GM21717 (cell line): ENCODE results near the gene CPNE4.

Experiments
- ATAC-seq: cut with Tn5 transposase; IDR thresholded peaks from one replicate; pipeline ENCODE4 v1.9.1; 2021; ENCODE audit warnings: mild to moderate bottlenecking, moderate library complexity; ENCODE audit not compliant: unreplicated experiment

Gene CPNE4

DNA sequence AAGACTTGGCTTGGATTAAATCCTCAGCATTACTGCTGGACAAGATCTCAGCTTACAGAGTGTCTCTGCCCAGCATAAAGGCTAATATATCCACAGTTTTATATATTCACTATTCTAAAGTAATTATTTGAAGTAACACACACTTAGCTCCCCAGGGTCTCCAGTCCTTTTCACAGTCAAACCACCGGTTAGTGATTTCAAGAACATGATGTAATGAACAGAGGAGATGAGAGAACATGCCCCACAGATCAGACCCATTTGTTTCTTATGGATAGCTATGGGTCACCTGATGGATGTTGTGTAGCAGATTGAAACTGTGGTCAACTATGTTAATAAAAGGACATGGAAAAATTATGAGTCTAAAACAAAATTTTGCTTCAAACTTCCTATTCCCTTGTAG lies 487.2 kb downstream of the CPNE4 start:
- ATAC-seq: no peak

DNA sequence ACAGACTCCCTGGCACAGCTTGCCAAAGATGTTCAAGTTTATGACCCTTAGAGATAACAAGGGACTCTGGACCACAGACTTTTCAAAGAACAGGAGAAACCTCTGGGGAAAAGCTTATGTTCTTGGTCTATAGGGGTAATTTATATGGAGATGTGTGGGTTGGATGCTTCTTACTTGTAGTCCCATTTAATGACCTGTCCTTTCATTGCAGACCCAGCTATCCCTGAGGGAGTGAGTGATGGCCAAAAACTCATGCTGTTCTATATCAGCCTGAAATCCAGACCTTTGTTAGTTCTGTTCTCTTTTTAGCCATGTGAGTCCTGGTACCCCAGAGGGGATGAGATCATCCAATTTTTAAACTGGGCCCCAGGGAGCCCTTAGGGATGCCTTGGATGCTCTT lies 488.4 kb downstream of the CPNE4 start:
- no peak for ATAC-seq

DNA sequence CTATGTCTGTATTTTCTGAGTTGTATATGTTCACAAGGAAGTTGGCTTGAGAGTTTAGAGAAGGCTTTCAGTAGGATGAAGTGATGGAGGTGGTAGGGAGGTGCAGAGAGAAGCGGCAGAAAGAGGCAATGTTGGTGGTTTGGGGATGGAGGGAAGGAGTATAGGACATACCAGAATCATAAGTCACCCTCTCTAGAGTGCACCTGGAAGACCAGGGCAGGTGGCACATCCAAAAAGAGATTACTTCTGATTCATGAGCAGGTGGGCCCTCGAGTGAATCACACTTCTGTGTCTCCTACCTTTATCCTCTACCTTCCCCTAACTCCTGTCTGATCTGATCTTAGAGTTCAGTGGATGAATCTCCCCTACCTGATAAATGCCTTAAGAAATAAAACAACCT lies 490.3 kb downstream of the CPNE4 start:
- no peak for ATAC-seq

DNA sequence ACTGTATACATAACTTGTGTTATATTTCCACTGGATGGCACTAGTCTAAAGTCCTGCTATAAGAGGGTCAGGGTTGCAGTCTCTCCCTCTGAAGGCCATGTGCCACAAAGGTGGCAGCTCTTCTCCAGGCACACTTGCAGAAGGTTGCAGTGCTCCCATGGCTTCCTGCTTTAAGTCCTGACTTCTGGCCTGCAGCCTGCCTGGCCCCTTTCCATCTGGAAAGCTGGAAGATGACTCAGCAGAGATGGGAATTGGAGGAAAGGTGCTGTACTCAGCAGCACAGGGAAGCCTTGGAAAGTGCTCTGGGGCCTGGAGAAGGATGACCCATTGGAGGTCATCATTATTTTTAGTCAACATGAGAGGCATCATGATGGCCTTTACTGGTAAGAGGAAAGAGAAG lies 491.1 kb downstream of the CPNE4 start:
- no peak for ATAC-seq

DNA sequence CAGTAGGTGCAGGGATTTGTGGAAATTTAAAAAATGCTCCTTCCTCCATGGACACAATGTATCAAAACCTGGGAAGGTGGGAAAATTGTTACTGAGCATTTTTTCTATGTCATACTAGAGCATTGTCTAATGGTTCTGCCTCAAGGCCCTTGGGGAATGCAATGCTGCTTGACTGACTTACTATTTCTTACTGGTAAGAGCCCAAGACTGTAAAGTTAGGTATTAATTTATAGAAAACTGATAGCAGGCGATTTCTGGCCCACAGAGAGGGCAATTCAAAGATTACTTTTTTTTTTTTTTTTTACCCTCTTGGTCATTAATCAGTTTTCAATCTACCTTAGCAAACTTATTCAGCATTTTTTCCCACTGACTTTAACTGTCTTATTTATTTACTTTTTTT lies 493.5 kb downstream of the CPNE4 start:
- no peak for ATAC-seq

DNA sequence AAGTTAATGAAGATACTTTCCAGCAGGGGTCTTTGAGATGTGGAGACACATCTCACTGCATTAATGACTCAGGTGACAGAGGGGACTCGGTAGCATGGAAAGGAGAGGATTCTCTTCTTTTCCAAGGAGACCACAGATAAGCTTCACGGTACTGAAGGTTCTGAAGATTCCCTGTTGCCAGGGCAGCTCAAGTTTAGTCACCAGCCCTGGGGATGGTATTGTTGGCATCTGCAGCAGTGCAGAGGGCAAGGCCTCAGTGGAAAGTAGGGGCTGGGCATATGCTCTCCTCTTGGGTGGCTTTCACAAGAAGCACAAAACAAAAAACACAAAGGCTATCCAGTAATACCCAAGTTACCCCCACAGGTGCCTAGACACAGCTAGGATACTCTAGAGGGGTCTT lies 494.0 kb downstream of the CPNE4 start:
- no peak for ATAC-seq

DNA sequence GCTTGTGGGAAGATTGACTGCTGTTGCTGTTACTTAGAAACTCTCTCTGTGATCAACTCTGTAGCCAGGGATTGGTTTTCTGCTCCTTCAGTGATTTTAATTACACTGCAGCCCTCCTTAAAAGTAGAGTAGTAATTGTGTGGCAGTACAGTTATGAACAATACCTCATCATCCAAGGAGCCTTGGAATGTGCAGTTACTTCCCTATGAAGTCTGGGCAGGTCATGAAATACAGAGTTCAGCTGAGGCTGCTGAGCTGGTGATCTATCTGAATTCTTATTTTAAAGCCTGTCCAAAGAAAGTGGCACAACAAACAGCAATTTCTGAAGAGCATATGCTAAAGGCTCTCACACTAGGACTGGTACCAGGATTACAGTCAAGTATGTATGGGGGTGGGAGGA lies 494.7 kb downstream of the CPNE4 start:
- no peak for ATAC-seq

DNA sequence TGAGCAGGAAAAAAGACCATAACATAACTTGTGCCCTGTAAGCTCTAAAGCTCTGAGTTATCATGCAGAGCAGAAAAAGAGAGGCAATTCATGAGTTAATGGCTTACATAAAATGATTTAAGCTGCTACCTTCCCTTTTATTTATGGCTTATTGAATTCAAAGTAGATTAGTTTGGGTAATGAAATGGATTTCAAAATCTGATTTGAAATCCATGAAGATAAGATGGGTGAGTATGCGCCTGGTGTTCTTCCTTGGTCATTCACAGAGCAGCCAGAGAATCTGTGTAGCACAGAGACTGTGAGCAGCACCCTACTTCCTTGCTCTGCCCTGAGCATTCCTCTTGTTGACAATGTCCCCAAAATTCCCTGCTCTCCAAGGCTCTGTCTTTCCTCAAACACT lies 495.8 kb downstream of the CPNE4 start:
- no peak for ATAC-seq

DNA sequence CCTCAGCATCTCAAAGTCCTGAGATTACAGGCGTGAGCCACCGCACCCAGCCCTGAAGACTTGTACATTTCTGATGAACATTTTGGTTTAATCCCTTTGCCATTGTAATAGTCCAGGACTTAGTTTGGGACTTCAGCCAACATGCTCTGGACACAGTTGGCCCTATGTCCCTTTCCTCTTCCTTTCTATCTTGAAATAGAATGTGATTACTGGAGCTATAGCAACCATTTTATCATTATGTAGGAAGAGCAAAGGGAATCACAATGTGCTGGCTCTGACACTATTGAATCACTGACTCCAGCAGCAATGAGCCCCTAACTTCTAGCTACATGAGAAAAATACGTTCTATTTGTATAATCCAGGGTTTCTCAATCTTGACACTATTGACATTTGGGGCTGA lies 497.3 kb downstream of the CPNE4 start:
- no peak for ATAC-seq

DNA sequence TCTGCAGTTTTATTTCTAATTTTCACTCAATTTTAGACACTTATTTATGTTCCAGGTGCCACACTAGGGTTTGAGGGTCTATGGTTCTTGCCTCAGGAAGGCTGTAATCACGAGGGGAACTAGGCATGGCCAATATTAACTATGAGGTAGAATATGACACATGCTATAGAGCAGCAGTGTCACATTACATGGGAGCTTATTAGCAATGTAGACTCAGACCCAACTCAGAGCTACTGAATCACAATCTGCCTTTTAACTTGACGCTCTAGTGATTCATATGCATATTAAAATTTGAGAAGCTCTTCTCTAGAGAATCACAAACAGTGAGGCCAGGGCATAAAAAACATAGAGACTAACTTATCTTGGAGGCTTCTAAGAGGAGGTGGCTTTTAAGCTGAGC lies 499.2 kb downstream of the CPNE4 start:
- no peak for ATAC-seq

DNA sequence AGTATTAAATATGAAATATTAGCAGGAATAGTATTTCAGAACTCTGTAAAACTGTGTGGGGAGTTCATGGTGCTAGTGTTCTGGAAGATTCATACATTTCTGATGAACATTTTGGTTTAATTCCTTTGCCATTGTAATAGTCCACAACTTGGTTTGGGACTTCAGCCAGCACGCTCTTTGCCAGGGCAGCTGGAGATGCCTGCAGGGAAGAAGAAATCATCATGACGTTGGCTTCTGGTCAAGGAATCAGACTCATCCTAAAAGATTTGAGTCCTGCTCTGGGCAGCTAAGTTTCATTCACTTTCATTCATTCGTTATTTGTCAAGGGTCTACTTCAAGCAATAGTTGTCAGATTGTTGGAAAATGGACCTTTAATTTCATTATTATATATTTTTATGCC lies 499.7 kb downstream of the CPNE4 start:
- ATAC-seq: no peak

DNA sequence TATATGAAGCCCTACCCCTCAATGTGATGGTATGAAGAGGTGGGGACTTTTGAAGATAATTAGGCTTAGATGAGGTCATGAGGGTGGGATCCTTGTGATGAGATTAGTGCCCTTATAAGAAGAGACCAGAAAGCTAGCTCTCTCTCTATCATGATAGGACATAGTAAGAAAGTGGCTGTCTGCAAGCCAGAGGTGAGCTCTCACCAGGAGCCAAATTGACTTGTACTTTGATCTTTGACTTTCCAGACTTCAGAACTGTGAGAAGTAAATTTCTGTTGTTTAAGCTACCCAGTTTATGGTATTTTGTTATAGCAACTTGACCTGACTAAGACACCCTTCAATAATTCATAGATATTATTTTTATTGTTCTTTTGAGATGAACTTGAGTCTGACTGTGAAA lies 502.2 kb downstream of the CPNE4 start:
- no peak for ATAC-seq

DNA sequence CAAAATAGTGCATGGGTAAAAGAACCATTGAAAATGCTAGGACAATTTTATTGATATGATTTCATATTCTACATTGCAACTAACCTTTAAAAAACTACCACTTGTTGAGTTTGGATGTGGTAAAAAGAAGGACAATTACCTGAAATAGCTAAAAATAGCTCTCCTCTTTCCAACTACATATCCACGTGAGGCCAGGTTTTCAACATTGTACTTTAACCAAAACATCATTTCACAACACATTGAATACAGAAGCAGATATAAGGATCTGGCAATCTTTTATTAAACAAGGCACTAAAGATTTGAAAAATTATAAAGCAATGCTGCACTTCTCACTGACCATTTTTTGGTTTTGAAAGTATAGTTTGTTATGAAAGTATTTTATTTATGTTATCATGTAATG lies 504.0 kb downstream of the CPNE4 start:
- ATAC-seq: no peak

DNA sequence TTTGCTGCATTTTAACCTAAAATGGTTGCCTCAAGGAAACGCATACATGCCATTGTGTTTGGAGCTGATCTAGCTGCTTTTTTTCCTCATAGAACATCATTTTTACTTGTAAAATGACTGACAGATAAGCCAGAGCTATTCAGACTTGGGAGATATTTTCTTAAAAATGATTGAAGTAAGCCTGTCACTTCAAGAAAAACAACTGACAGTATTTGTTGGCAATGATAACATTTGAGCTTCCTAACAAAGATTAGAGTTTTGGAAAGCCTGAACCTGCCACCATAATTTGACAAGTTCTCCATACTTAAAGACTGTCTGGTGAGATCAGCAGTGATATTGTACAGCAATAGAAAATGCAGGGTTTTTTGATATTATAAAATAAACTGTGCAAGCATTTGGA lies 504.4 kb downstream of the CPNE4 start:
- no peak for ATAC-seq

DNA sequence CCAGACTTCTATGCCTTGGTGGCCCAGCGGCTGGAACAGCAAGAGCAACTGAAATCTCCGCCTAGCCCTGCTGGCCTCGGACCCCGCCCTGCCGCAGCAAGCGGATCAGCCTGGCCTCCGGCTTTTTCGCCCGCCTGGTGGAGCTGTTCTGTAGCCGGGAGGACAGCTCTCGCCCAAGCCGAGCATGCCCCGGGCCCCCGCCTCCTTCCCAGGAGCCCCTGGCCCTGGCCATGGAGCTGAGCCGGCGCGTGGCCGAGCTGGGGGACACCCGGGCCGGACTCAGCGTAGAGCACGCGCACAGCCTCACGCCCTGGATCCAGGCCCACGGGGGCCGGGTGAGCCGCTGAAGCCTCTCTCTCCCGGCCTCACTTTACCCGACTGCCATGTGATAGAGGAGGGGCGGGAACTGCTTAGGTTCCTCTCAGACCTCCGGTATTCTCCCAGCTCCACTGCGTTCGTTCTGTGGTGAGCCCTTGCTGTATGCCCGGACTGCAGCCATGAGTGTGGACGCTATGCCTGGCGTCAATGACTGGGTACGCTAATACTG lies 507.9 kb downstream of the CPNE4 start:
- ATAC-seq: no peak

DNA sequence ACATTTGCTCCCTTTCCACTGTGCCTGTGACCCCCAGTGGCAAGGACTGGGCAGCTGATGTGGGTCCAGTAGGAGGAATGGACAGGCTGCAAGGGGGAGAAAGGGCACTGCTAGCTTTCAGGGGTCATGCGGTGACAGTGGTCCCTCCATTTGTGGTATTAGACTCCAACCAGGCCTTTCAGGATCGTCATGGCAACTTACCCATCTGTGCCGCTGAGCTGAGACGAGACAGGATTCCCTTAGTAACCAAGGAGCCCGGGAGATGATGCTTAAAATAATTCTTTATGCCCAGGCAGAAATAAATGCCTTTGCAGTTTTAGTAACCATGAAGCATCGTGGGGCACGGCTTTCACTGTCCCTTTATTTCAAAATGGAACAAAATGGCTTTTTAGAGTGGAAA lies 516.1 kb downstream of the CPNE4 start:
- no peak for ATAC-seq

DNA sequence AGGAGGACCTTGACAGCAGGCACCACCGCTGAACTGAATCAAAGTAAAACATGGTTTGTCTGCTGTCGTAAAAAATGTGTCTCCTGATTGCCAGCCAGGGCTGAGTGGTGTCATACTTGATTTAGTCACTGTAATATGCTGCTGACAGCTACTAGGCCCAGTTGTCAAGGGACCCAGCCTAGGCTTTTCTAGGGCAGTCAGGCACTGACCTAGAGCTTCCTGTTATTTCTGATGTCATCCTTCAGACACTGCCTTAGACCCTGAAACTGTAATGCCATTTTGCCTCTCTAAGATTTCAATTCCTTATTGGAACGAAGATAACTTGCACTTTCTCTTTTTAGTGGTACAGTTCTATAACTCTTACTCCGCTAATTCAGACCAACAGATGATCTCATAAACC lies 529.4 kb downstream of the CPNE4 start:
- no peak for ATAC-seq

DNA sequence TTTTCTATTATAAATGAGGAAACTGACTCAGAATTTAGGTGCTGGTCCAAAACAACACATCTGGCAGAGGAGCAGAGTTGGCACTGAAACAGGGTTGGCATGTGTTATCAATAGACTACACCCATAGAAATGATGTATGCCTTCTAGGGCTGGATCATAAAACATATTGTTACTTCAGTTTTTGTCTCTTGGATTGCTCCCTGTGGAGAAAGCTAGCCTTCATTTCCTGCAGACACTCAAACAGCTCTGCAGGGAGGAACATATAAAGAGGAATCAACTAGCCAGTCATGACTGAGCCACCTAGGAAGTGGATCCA lies 531.5 kb downstream of the CPNE4 start:
- peak; percentile 11 for ATAC-seq

DNA sequence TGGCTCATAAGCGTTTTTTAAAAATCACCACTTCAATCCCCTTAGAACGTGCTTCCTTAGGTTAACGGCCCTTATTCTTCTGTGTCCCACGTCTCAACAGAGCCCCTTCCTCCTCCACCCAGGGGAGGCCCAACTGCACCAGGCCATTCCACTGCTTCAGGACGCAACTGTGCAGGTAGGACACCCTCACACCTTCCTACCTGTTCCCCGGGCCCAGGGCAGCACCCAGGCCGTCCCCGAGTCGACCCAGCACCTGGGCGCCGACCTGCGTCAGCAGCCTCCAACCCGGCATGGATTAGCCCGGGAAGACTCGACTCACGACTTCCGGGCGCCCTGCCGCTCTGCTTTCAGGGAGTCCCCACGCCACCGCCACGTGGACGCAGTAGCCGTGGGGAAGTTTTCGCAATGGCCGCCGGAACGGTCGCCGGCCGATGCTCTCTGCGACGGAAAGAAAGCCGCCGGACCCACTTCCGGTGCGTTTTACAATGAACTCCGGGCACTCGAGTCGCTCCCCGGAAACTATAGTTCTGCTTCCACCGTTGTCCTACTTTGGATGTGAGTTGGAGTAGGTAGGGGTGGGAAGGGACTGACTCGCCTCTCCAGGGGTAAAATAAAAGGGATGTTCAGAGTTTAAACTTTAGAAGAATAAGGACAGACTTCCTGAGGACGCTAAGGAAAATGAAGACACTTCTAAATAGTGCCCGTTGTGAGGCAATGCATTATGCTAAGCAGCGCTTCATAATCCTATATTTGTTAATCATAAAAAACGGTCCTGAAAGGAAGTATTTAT lies 532.1 kb downstream of the CPNE4 start, which contains the start of gene MRPL3:
TSS of gene MRPL3 (minus strand) at position 442 of the 790 bp plus-strand sequence. CDS start at position 292, 150 bp downstream.
- peak; percentile 95 for ATAC-seq

DNA sequence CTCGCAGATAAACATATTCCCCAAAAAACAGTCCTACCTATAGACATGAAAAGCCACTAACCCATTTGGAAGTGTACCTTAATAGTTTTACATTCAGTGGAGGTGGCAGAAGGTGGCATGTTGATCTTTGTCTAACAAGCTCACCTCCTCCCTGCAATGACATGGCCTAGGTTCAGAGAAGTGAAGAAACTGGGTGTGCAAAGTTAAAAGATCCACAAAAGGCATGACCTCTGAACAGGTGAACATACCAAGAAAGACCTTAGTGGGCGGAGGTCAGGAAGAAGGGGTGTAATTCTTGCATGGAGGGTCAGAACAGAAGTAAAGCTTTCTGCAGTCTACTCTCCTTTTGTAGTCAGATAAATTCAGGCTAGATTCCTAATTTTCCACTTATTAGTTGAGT lies 532.9 kb downstream of the CPNE4 start:
- ATAC-seq: no peak

DNA sequence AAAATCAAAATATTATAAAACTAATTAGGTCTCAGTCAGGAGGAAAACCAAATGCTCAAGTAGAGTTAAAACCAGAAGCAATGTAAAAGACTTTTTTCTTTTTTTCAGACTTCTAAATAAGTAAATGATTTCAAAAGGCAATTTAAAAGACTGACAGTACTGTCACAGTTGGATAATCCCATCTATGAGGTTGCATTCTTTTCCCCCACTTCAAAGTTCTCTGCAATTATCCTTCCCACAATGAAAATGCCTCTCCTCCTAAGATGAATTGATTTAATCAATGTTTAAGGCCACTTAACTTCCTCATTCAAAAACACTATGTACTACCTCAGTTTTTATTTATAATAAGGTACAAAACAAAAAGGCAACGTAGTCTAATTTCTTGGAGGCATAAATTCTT lies 540.1 kb downstream of the CPNE4 start:
- no peak for ATAC-seq

DNA sequence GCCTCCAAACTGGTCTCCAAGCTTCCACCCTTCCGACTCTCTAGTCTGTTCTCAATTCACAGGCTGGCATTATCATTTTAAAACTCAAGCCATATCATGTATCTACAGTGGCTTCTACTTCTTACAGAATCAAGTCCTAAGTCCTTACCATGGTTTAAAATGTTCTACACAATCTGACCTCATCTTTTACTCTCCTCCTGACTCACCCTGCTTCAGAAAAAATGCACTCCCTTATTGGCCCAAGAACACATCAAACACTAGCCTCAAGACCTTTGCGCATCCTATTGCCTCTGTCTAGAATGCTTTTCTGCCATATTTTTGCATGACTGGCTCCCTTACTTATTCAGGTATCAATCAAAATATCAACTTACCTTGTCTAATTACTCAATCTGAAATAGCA lies 543.0 kb downstream of the CPNE4 start:
- ATAC-seq: no peak

DNA sequence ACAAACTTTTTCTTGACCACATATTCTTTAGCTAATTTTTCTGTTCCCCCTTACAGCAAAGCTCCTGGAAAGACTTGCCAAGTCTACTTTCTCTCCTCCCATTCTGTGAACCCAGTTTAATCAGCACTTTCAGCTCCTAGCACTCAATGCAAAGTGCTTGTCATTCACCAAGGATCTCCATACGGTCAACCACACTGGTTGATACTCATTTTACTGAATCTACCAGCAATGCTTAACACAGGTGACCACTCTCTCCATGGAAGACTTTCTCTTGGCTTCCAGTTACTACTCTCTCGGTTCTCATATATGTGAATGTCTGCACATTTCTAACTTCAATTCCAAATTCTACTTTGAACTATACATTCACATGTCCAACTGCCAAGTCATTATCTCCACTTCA lies 543.7 kb downstream of the CPNE4 start:
- ATAC-seq: no peak
